ENCODE measurements around the gene RFPL4AL1. TPM values are rescaled to one million over a fixed set of nuclear protein-coding genes. Genes with fewer than 3 reads are reported as not detected.

Gene RFPL4AL1
- not detected in 2 replicates for total RNA-seq

GRCh38 chr19:55768818-55769217 lies at the start of gene RFPL4AL1:
Gene RFPL4AL1, plus strand, starts transcription at chr19:55769118. Its CDS starts 2,687 bp downstream, at chr19:55771805.

GRCh38 chr19:55738302-55738701 lies 30.6 kb upstream of the RFPL4AL1 start, which contains the start of gene NLRP9:
Gene NLRP9, minus strand, starts transcription at chr19:55738402. Its CDS starts 28 bp downstream, at chr19:55738374.

GRCh38 chr19:55758797-55759196 lies 10.1 kb upstream of the RFPL4AL1 start, which contains the start of gene RFPL4A:
Gene RFPL4A, plus strand, starts transcription at chr19:55759097. Its CDS starts 2,704 bp downstream, at chr19:55761801.

Other genes starting within 250 kb of the RFPL4AL1 start
- gene SBK2, start 232.0 kb upstream of the RFPL4AL1 start, total RNA-seq = not detected in 2 replicates
- 0.09 TPM in 1 of 2 replicates, not detected in the other for gene SBK3, start 223.6 kb upstream of the RFPL4AL1 start, total RNA-seq
- 2.1 and 2.8 TPM in 2 replicates for gene ZNF579, start 188.3 kb upstream of the RFPL4AL1 start, total RNA-seq
- gene FIZ1, start 169.6 kb upstream of the RFPL4AL1 start, total RNA-seq = 1.6 and 2.7 TPM in 2 replicates
- gene ZNF524, start 168.8 kb upstream of the RFPL4AL1 start, total RNA-seq = 9.1 and 9.5 TPM in 2 replicates
- gene ZNF865, start 163.5 kb upstream of the RFPL4AL1 start, total RNA-seq = 0.43 and 0.55 TPM in 2 replicates
- 3.8 and 4.0 TPM in 2 replicates for gene ZNF784, start 144.6 kb upstream of the RFPL4AL1 start, total RNA-seq
- gene ZNF580, start 128.1 kb upstream of the RFPL4AL1 start, total RNA-seq = 4.4 and 5.4 TPM in 2 replicates
- 23.9 and 25.7 TPM in 2 replicates for gene ZNF581, start 125.5 kb upstream of the RFPL4AL1 start, total RNA-seq
- 5.3 and 6.2 TPM in 2 replicates for gene CCDC106, start 120.9 kb upstream of the RFPL4AL1 start, total RNA-seq
- gene U2AF2, start 114.1 kb upstream of the RFPL4AL1 start, total RNA-seq = 76.8 and 86.0 TPM in 2 replicates
- 27.3 and 35.7 TPM in 2 replicates for gene EPN1, start 93.9 kb upstream of the RFPL4AL1 start, total RNA-seq
- not detected in 2 replicates for gene NLRP9, start 30.7 kb upstream of the RFPL4AL1 start, total RNA-seq
- gene RFPL4A, start 10.0 kb upstream of the RFPL4AL1 start, total RNA-seq = not detected in 2 replicates
- not detected in 2 replicates for gene NLRP11, start 62.9 kb downstream of the RFPL4AL1 start, total RNA-seq
- gene NLRP4, start 67.4 kb downstream of the RFPL4AL1 start, total RNA-seq = not detected in 2 replicates
- gene NLRP13, start 163.2 kb downstream of the RFPL4AL1 start, total RNA-seq = not detected in 2 replicates
- not detected in 2 replicates for gene NLRP8, start 178.7 kb downstream of the RFPL4AL1 start, total RNA-seq
- not detected in 2 replicates for gene NLRP5, start 217.7 kb downstream of the RFPL4AL1 start, total RNA-seq